Adrenal gland (tissue), 12 donors: ENCODE data around the gene DENND5B. TPM values are rescaled to one million over a fixed set of nuclear protein-coding genes. Genes with fewer than 3 reads are reported as not detected.
A peak's percentile ranks its signal among the peaks of the same experiment; 100 is the strongest.

Source experiments
- DNase-seq, 7 donors: peaks; one replicate each; pipeline ENCODE4 v3.0.0-alpha.2; 2019 to 2020
- H3K27ac ChIP-seq, 5 donors: fragments of 200-600 bp; sonication (generic) in 4 of 5; 1 replicate in 3 of 5; 2 replicates in 2 of 5; pipeline versions ENCODE4 v1.5.1 to v1.8.0; 2016 to 2020; ENCODE audit warnings: mild to moderate bottlenecking in 1 of 5
- H3K27me3 ChIP-seq: fragments of 200-600 bp; 2 replicates; pipeline ENCODE4 v1.8.0; 2021
- H3K36me3 ChIP-seq, 2 donors: fragments of 200-600 bp; replicated peaks in 1 of 2; 1 replicate in 1 of 2; 2 replicates in 1 of 2; pipeline versions ENCODE4 v1.5.1 to v1.8.0; 2018 to 2022
- H3K4me1 ChIP-seq, 2 donors: fragments of 200-600 bp; replicated peaks in 1 of 2; 1 replicate in 1 of 2; 2 replicates in 1 of 2; pipeline versions ENCODE4 v1.5.1 to v1.8.0; 2018 to 2021
- H3K4me3 ChIP-seq, 4 donors: fragments of 200-600 bp; sonication (generic) in 3 of 4; one replicate each; pipeline ENCODE4 v1.5.1; 2016 to 2018
- H3K9me3 ChIP-seq, 3 donors: fragments of 200-600 bp; sonication (generic) in 1 of 3; replicated peaks in 1 of 3; 1 replicate in 2 of 3; 2 replicates in 1 of 3; pipeline versions ENCODE4 v1.5.1 to v1.8.0; 2016 to 2021
- POLR2A ChIP-seq, 2 donors: fragments of 450-650 bp; IDR thresholded peaks; one replicate each; pipeline ENCODE4 v1.6.1; 2017; ENCODE audit warnings: antibody characterized with exemption in 2 of 2, mild to moderate bottlenecking in 2 of 2, moderate library complexity in 1 of 2
- WGBS, 4 donors: extraction: QIAGEN DNeasy Blood & Tissue Kit in 2 of 4; methylation state at CpG; one replicate each; pipeline versions ENCODE4 v1.1.5 to v1.1.7; 2013 to 2017; 5-methylcytosine and 5-hydroxymethylcytosine counted together
- intact Hi-C, 2 donors: fragments of 100-400 bp; cut with DNase I; formaldehyde crosslinking; loops; one replicate each; pipeline versions ENCODE4 v1.14.1 to v1.15.0; 2022 to 2023
- polyA plus RNA-seq, 3 donors: library from polyadenylated mRNA; stranded (reverse); fragments of 200-250 nt in 2 of 3; fragments of 350-450 nt in 1 of 3; fragmentation: Illumina TruSeq in 1 of 3; extraction: RNeasy Lipid Tissue Mini Kit (QIAGEN cat#74804) in 1 of 3; gene quantifications; one replicate each; pipeline ENCODE4 v1.2.3, GENCODE V29; 2013 to 2014
- total RNA-seq, 9 donors: library from RNA; depleted of rRNA in 4 of 9; stranded (reverse); fragments of >200 nt in 4 of 9; fragments of 120-200 nt in 1 of 9; fragmentation: NEBNext Ultra II Directional in 1 of 9; extraction: Animal tissue kit (Norgen Biotek cat#: 25700) in 1 of 9; gene quantifications; one replicate each; pipeline versions ENCODE4 v1.1.0 to v1.2.4, GENCODE V29; 2013 to 2023
- TF ChIP-seq, protein P1 (sequence below), 6 experiments: fragments of 450-650 bp in 4 of 6; fragments of 200-600 bp in 2 of 6; sonication (generic) in 1 of 6; IDR thresholded peaks; 1 replicate in 5 of 6; 2 replicates in 1 of 6; pipeline versions ENCODE4 v1.5.1 to v1.8.0; 2016 to 2021; ENCODE audit warnings: antibody characterized with exemption in 6 of 6, mild to moderate bottlenecking in 2 of 6, moderate library complexity in 1 of 6
- donor health status: healthy with polysubstance abuse.
- donor health status: Bipolar disorder and iron deficiency.
- donor health status: DM: yes; HTN: yes; CAD: no.
- donor health status: DM: no; HTN: no; CAD: no.
- donor health status: DM: no; HTN: no; CAD: no.
- donor health status: DM: yes; HTN: yes; CAD: no.

DENND5B gene
- total and polyA plus RNA-seq, 12 donors, result 4.2 to 32.5 (median 23.0) TPM

- Histone ChIP-seq H3K4me3 (no peak overlapping the region), H3K9me3 (no peaks in the 10 kb centered on the region), H3K36me3 (no peaks in the 10 kb centered on the region), H3K27me3 (no peaks in the 10 kb centered on the region), H3K27ac (no peak overlapping the region), H3K4me1 (peaks cover 10 to 31% of the 10 kb centered on the region in 2 donors)
- intact Hi-C loops, result no loop called here
- WGBS, 4 donors, result 35 to 43% (median 40%) methylated on average over 1 of the region's 1 CpG
- no peak for DNase-seq
- no peak for TF ChIP-seq POLR2A (IDR thresholded peaks at IDR 0.05)
- TF ChIP-seq, protein P1, sequence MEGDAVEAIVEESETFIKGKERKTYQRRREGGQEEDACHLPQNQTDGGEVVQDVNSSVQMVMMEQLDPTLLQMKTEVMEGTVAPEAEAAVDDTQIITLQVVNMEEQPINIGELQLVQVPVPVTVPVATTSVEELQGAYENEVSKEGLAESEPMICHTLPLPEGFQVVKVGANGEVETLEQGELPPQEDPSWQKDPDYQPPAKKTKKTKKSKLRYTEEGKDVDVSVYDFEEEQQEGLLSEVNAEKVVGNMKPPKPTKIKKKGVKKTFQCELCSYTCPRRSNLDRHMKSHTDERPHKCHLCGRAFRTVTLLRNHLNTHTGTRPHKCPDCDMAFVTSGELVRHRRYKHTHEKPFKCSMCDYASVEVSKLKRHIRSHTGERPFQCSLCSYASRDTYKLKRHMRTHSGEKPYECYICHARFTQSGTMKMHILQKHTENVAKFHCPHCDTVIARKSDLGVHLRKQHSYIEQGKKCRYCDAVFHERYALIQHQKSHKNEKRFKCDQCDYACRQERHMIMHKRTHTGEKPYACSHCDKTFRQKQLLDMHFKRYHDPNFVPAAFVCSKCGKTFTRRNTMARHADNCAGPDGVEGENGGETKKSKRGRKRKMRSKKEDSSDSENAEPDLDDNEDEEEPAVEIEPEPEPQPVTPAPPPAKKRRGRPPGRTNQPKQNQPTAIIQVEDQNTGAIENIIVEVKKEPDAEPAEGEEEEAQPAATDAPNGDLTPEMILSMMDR (IDR thresholded peaks at IDR 0.05), result no peak
These were observed 69.0 kb downstream of the DENND5B start for GRCh38 chr12:31521964-31522363.

GRCh38 chr12:31519511-31519910 lies 71.4 kb downstream of the DENND5B start:
- no peaks in the 10 kb centered on the region for H3K36me3 ChIP-seq
- peaks cover 10 to 31% of the 10 kb centered on the region in 2 donors for H3K4me1 ChIP-seq
- intact Hi-C loops, result no loop called here
- TF ChIP-seq, protein P1 (IDR thresholded peaks at IDR 0.05), result no peak
- TF ChIP-seq POLR2A (IDR thresholded peaks at IDR 0.05), result no peak
- no peaks in the 10 kb centered on the region for H3K9me3 ChIP-seq
- DNase-seq, result no peak
- no peak overlapping the region for H3K4me3 ChIP-seq
- no peaks in the 10 kb centered on the region for H3K27me3 ChIP-seq
- H3K27ac ChIP-seq, result peak overlapping the region in 2 of 5 donors; percentile 9 to 68

DNA sequence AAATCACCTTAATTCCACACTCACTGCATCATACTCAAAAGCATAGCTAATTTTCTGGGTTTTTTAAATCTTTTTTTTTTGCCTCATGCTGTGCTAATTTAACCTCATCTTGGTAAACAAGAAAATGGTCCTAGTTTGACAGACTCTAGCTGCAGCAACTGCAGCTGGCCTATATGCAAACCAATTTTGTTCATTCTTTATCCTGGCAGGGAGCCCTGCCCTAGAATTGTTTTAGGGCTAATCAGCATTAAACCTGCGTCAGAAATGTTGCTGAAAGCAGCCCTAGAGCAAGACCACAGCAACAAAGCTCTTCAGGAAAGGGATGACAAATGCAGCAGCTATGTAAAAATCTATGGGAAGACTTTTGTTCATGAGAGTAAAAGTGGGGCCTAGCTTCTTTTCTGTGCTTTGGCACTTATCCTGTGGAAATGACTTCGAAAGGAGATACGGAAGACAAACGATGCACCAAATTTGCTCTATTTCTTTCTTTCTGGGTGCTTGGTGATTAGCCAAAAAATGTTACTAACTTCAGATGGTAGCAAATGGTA lies 72.2 kb downstream of the DENND5B start:
- DNase-seq, result peak; percentile 32 to 83 (median 66)
- 17 to 32% (median 26%) methylated on average over 4 of the region's 4 CpGs for WGBS, 4 donors
- TF ChIP-seq, protein P1 (IDR thresholded peaks at IDR 0.05), result no peak
- TF ChIP-seq POLR2A (IDR thresholded peaks at IDR 0.05), result no peak
- Histone ChIP-seq H3K27ac (peak overlapping the region in 3 of 5 donors; percentile 9 to 68 (median 29)), H3K36me3 (no peaks in the 10 kb centered on the region), H3K4me1 (peaks cover 10 to 31% of the 10 kb centered on the region in 2 donors), H3K4me3 (no peak overlapping the region), H3K9me3 (no peaks in the 10 kb centered on the region), H3K27me3 (no peaks in the 10 kb centered on the region)
- intact Hi-C loops, result no loop called here

GRCh38 chr12:31517994-31518393 lies 72.9 kb downstream of the DENND5B start:
- Histone ChIP-seq H3K4me3 (no peak overlapping the region), H3K9me3 (no peaks in the 10 kb centered on the region), H3K27me3 (no peaks in the 10 kb centered on the region), H3K27ac (peak overlapping the region in 1 of 5 donors; percentile 9), H3K36me3 (no peaks in the 10 kb centered on the region), H3K4me1 (peaks cover 10 to 31% of the 10 kb centered on the region in 2 donors)
- DNase-seq, result no peak
- TF ChIP-seq POLR2A (IDR thresholded peaks at IDR 0.05), result no peak
- TF ChIP-seq, protein P1 (IDR thresholded peaks at IDR 0.05), result no peak
- WGBS, 4 donors, result 53 to 70% (median 63%) methylated on average over 1 of the region's 1 CpG
- intact Hi-C loops, result no loop called here
